Right lobe of liver (tissue), 6 donors: Measurements from ENCODE around the gene STXBP6. TPM values are rescaled to one million over a fixed set of nuclear protein-coding genes. Genes with fewer than 3 reads are reported as not detected.

Experiments
- ATAC-seq, 4 donors: fragments of 200-7000 bp; cut with Tn5 transposase; one replicate each; pipeline ENCODE4 v1.9.1; 2020; ENCODE audit warnings: mild to moderate bottlenecking in 4 of 4, moderate library complexity in 4 of 4
- DNase-seq, 3 donors: peaks; one replicate each; pipeline ENCODE4 v3.0.0-alpha.2; 2020
- H3K27ac ChIP-seq, 3 donors: fragments of 200-600 bp; one replicate each; pipeline ENCODE4 v1.8.0; 2022
- H3K27me3 ChIP-seq, 2 donors: fragments of 200-600 bp; one replicate each; pipeline ENCODE4 v1.8.0; 2022
- H3K36me3 ChIP-seq, 4 donors: fragments of 200-600 bp; sonication (generic) in 1 of 4; one replicate each; pipeline versions ENCODE4 v1.5.1 to v1.8.0; 2017 to 2022; ENCODE audit warnings: control low read depth in 1 of 4
- H3K4me1 ChIP-seq, 4 donors: fragments of 200-600 bp; sonication (generic) in 1 of 4; one replicate each; pipeline versions ENCODE4 v1.5.1 to v1.8.0; 2017 to 2022; ENCODE audit warnings: control low read depth in 1 of 4
- H3K4me3 ChIP-seq, 3 donors: fragments of 200-600 bp; one replicate each; pipeline ENCODE4 v1.8.0; 2022
- H3K9me3 ChIP-seq, 4 donors: fragments of 200-600 bp; sonication (generic) in 1 of 4; one replicate each; pipeline versions ENCODE4 v1.5.1 to v1.8.0; 2017 to 2022; ENCODE audit warnings: control low read depth in 1 of 4
- CTCF ChIP-seq, 4 donors: fragments of 200-600 bp in 3 of 4; fragments of 450-650 bp in 1 of 4; IDR thresholded peaks; one replicate each; pipeline versions ENCODE4 v1.5.1 to v1.8.0; 2016 to 2022; ENCODE audit warnings: antibody characterized with exemption in 4 of 4, mild to moderate bottlenecking in 2 of 4
- POLR2A ChIP-seq: fragments of 450-650 bp; IDR thresholded peaks from one replicate; pipeline ENCODE4 v1.6.1; 2017; ENCODE audit warnings: antibody characterized with exemption, mild to moderate bottlenecking
- WGBS: methylation state at CpG from one replicate; pipeline ENCODE4 v1.1.6; 2018; ENCODE audit warnings: low coverage, low lambda C conversion rate; ENCODE audit not compliant: insufficient coverage; ENCODE audit errors: missing lambda C conversion rate; 5-methylcytosine and 5-hydroxymethylcytosine counted together
- intact Hi-C, 2 donors: fragments of 100-400 bp; cut with DNase I; formaldehyde crosslinking; loops; one replicate each; pipeline versions ENCODE4 v1.11.2 to v1.14.1; 2022
- total RNA-seq, 6 experiments: library from RNA; depleted of rRNA in 2 of 6; stranded (reverse); fragments of >200 nt in 2 of 6; fragmentation: NEBNext Ultra II Directional in 3 of 6; extraction: Animal tissue kit (Norgen Biotek cat#: 25700) in 3 of 6; gene quantifications; one replicate each; pipeline versions ENCODE4 v1.1.0 to v1.2.4, GENCODE V29; 2016 to 2023
- donor health status: DM: no; HTN: yes; CAD: no.
- donor health status: DM: no; HTN: no; CAD: no.
- donor health status: DM: no; HTN: no; CAD: no.
- donor health status: DM: no; HTN: yes; CAD: no.
- donor health status: DM: no; HTN: yes; CAD: no.

Gene STXBP6
- total RNA-seq, 6 experiments from 2014 or later, result 0.55 to 1.7 (median 1.1) TPM

GRCh38 chr14:24852312-24853060, 197.5 kb downstream of the STXBP6 start:
- 83% methylated on average over 6 of the region's 6 CpGs for WGBS
- H3K27ac ChIP-seq, result no peak overlapping the region
- no peak for TF ChIP-seq CTCF (IDR thresholded peaks at IDR 0.05)
- intact Hi-C loops, result no loop called here
- no peaks in the 10 kb centered on the region for H3K27me3 ChIP-seq
- H3K4me1 ChIP-seq, result no peaks in the 10 kb centered on the region
- no peaks in the 10 kb centered on the region for H3K36me3 ChIP-seq
- DNase-seq (no peak), ATAC-seq (no peak)
- no peaks in the 10 kb centered on the region for H3K9me3 ChIP-seq
- no peak overlapping the region for H3K4me3 ChIP-seq

GRCh38 chr14:24851837-24852236, 198.1 kb downstream of the STXBP6 start:
- ATAC-seq (no peak), DNase-seq (no peak)
- H3K4me1 ChIP-seq, result no peaks in the 10 kb centered on the region
- H3K27me3 ChIP-seq, result no peaks in the 10 kb centered on the region
- intact Hi-C loops, result no loop called here
- no peaks in the 10 kb centered on the region for H3K36me3 ChIP-seq
- H3K4me3 ChIP-seq, result no peak overlapping the region
- TF ChIP-seq POLR2A (no peak), CTCF (IDR thresholded peaks at IDR 0.05) (no peak)
- no peaks in the 10 kb centered on the region for H3K9me3 ChIP-seq
- H3K27ac ChIP-seq, result no peak overlapping the region

- Histone ChIP-seq H3K27ac (no peak overlapping the region), H3K9me3 (no peaks in the 10 kb centered on the region), H3K36me3 (no peaks in the 10 kb centered on the region), H3K4me1 (no peaks in the 10 kb centered on the region), H3K4me3 (no peak overlapping the region), H3K27me3 (no peaks in the 10 kb centered on the region)
- no peak for DNase-seq
- 88% methylated on average over 3 of the region's 4 CpGs for WGBS
- TF ChIP-seq CTCF (IDR thresholded peaks at IDR 0.05), result no peak
- TF ChIP-seq POLR2A, result no peak
- intact Hi-C loops, result no loop called here
- no peak for ATAC-seq
Measured at GRCh38 chr14:24851406-24851805, 198.5 kb downstream of the STXBP6 start.

- DNase-seq (no peak), ATAC-seq (no peak)
- no peaks in the 10 kb centered on the region for H3K4me1 ChIP-seq
- no peaks in the 10 kb centered on the region for H3K36me3 ChIP-seq
- TF ChIP-seq POLR2A (no peak), CTCF (IDR thresholded peaks at IDR 0.05) (no peak)
- H3K27me3 ChIP-seq, result no peaks in the 10 kb centered on the region
- H3K27ac ChIP-seq, result no peak overlapping the region
- no peaks in the 10 kb centered on the region for H3K9me3 ChIP-seq
- intact Hi-C loops, result no loop called here
- H3K4me3 ChIP-seq, result no peak overlapping the region
- 96% methylated on average over 2 of the region's 2 CpGs for WGBS
Measured at GRCh38 chr14:24850072-24850471, 199.9 kb downstream of the STXBP6 start.

- DNase-seq (no peak), ATAC-seq (no peak)
- H3K36me3 ChIP-seq, result no peaks in the 10 kb centered on the region
- no peaks in the 10 kb centered on the region for H3K4me1 ChIP-seq
- H3K27me3 ChIP-seq, result no peaks in the 10 kb centered on the region
- no peak overlapping the region for H3K4me3 ChIP-seq
- no peaks in the 10 kb centered on the region for H3K9me3 ChIP-seq
- H3K27ac ChIP-seq, result no peak overlapping the region
- WGBS, result 88% methylated on average over 2 of the region's 2 CpGs
- no peak for TF ChIP-seq CTCF (IDR thresholded peaks at IDR 0.05)
- TF ChIP-seq POLR2A, result no peak
- intact Hi-C loops, result no loop called here
Measured at GRCh38 chr14:24849471-24849870, 200.5 kb downstream of the STXBP6 start.
